Stimulated activated CD4-positive, alpha-beta T cell treated with anti-CD3 and anti-CD28 coated beads, Interleukin-4, amount 100 ng/mL, for 4 hours (primary cell): ENCODE results near the gene SENP6.
"Not testable (repeated sequence)": the region's sequence is repeated elsewhere in the genome, so short reads cannot be mapped to it uniquely, and the experiment has no call there.

ENCODE experiments used
- DNase-seq, 2 experiments: peaks; one replicate each; pipeline ENCODE4 v3.0.0-alpha.2; 2020

Gene SENP6

DNA sequence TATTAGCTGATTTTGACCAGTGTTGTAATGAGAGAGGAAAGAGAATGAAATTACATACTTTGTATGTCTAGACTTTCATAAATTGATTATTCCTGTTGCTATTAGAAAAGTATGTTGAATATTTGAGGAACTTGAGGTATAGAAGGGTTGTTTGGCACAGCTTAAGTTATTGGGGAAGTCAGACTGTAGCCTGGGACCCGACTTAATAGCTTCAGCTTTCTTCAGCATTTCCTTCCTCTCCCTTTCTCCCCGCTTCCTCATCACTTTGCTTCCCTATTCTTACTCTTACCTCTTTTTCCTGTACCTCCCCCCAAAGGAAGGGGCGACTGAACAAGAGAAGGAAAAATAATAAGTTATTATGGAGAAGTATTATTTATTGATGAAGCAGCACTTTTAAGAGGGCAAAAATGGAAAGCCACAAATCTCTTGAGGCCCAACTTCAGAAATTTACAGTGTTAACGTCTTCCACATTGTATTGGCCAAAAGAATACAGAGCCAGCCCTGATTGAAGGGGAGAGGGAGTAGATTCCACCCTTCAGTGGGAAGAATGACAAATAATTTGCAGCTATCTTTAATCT lies 7.4 kb downstream of the SENP6 start:
- no peak for DNase-seq

DNA sequence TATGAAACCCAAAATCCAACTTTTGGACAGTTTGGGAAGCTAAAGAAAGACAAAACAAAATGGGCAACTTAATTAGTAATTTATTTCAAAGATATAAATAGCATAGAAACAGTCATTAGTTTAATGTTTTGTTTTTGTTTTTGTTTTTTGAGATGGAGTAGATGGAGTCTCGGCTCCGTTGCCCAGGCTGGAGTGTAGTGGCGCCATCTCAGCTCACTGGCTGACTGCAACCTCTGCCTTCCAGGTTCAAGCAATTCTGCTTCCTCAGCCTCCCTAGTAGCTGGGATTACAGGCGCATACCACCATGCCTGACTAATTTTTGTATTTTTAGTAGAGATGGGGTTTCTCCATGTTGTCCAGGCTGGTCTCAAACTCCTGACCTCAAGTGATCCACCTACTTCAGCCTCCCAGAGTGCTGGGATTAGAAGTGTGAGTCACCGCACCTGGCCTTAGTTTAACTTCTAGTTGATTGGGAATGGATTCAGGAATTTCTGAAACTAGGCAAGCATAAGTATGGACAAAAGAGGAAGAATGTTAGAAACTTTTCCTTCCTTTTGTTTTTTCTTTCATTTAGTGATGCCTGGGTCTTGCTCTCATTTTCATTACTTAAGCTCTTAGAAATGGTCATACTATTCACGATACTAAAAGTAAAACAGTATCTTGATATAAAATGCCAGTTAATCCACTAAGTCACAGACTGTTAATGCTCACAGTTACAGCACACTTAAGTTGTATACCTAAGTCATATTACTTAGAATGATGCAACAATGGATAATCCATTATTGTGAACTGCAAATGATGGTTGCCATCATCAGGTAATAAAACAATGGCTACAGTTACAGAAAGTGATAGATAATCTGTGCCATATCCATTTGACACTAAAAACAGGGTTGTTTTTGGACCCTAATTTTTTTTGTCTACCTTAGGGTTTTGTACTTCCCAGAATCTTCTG lies 8.2 kb downstream of the SENP6 start:
- DNase-seq: no peak

DNA sequence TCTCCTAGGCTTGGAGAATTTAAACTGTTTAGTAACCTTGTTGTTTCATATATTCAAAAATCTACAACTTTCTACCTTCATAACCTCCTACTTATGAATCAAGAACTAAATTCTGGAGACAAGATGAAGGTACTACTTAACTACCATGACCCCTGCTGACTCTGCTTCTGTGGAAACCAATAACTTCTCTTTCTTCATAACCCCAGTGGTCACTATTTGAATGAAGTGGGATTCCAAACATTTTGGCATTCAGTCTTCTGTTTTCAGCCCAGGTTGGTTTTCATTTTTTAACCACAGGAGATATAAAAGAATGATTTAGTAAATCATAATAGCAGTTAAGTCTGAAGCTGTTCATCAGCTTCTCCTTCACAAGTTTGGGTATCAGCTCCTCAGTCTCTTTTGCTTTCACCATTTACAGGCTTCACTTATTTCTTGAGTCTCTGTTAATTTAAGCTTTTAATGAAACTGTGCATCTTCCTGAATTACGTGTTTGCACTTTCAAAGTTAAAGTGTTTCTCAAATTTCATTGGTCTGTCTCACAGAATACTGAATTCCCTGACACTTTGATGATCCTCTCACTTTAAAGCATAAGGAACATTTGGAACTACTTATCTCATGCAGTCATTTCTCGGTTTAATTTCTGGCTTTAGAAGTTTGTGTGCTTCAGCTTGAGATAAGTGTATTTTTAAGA lies 9.5 kb downstream of the SENP6 start:
- no peak for DNase-seq

DNA sequence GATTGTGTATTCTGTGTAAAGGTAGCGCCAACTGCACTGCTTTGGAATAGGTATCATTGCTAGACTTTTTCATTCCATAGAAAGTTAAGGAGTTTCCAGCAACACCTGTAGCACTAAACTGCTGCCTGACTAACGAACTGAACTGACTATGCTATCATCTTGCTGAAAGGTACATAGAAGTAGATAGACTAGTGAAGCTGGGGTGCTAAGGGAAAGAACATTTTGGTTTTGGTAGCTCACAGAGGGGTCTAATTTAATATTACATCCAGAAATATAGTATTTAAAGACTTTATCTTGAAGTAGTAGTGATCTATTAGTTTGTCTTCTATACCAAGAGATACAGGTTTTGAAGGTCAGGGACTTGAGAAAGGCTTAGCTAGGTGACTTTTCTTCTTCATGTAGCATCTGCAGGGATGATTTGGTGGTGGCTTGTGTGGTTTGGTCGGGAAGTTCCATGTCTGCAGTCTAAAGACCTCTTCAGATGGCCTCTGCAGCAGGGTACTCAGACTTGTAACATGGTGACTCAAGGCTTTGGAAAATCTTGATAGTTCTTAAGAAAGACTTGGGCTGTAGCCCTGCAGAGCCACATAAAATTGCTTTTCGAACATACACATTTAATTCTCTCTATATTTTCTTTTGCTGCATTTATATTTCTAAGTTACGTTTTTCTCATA lies 10.2 kb downstream of the SENP6 start:
- DNase-seq: peak in 1 of 2 experiments; percentile 49

DNA sequence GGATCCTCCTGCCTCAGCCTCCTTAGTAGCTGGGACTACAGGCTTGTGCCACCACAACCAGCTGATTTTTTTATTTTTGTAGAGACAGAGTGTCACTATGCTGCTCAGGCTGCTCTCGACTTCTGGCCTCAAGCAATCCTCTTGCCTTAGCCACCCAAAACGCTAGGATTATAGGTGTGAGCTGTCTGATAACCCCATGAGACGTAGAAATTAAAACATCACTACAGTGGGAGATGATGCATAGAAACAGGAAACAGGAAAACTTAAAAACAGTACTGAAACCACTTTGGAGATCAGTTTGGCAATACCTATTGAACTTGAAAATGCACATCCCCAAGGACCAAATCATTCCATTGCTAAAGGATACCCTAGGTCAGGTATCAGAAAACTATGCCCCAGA lies 10.8 kb downstream of the SENP6 start:
- DNase-seq: no peak

DNA sequence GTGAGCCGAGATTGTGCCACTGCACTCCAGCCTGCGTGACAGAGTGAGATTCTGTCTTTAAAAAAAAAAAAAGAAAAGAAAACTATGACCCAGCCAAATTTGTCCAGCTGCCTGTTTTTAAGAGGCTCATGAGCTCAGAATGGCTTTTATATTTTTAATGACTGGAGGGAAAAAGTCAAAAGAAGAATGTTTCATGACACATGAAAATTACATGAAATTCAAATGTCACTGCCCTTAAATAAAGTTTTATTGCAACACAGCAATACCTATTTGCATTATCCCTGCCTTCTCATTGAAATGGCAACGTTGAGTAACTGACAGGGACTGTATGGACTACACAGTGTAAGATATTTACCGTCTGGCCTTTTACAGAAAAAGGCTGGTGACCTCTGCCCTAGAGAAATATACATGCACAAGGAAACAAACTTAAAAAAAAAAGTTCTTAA lies 11.4 kb downstream of the SENP6 start:
- no peak for DNase-seq

DNA sequence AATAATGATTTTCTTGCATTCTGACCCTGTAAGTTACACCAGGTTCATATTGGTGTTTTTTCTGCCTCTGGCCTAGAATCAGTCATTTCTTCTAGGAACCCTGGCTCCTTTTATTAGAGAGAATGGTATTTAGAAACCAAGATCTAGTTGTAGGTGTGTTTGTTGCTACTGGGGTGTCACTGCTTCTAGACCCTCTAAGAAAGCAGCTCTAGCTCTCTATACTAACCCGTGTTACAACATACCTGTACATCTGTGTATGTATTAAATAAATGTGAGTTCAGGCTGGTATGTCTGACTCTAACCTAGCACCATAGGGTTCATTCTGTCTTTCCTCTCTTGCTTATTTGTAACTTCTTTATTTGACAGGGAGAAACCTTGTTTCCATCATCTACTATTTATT lies 16.8 kb downstream of the SENP6 start:
- DNase-seq: no peak

DNA sequence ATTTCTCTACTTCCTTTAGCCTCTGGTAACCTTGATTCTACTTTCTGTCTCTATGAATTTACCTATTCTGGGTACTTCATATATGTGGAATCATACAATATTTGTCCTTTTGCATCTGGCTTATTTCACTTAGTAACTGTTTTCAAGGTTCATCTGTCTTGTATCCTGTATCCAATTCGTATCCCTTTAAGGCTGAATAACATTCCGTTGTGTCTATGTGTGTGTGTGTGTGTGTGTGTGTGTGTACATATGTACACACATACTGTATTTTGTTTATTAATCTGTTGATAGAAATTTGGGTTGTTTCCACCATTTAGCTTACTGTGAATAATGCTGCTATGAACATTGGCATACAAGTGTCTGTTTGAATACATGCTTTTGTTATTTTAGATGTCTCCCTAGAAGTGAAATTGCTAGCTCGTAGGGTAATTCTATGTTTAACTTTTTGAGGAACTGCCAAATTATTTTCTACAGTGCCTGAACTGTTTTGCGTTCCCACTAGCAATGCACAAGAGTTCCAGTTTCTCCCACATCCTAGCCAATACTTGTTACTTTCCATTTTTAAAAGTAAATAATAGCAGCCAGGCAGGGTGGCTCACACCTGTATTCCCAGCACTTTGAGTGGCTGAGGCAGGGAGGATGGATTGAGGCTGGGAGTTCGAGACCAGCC lies 17.7 kb downstream of the SENP6 start:
- DNase-seq: no peak

DNA sequence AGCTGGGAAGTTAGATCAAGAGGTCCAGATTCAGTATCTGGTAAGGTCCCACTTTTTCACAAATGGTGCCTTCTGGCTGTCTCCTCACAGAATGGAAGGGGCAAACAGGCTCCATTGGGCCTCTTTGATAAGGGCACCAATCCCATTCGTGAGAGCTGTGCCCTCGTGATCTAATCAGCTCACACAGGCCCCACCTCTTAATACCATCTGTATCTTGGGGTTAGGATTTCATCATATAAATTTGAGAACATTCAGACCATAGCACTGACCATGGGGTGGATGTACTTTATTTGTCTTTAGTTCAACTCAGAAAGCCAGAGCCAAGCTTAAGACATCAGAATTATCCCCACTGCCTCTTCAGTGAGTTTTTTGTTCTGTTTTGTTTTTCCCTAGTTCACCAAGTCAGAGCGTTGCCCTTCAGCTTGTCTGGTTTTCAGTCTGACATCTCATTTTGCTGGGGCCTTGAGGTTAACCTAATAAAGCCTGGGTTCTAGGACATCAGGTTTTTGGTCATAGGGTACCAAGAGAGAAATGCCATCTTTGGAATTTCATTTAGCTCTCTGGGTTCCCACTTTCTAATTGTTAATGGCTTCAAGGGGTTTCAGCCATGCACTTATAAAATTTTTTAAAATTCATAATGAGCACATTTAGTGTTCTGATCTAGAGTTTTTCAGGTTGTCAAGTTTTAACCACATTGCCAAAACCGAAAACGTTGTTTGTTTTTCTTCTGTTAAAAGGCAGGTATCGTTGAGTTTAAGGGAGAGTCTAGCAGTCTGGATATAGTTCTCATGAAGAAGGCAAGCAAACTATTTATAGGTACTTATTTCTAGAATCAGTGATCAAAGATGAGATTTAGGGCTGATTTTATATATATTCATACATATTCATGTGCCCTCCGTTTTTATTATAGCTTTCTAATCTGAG lies 19.0 kb downstream of the SENP6 start:
- DNase-seq: no peak

DNA sequence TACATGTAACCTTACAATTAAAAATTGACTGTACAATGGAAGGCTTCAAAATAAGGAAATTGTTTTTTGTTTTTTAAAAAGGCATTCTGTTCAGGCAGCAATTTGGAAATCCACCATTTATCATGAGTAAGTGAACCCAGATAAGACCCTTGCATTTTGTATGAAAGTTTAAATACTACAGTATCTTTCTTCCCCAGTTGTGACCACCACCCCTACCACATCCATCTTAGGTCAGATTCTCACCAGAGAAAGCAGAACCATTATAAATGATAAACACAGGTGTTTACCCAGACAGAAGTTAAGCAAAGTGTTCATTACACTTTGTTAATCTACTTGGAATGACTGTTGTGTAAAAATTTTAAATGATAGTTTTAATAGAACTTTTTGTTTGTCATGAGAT lies 20.2 kb downstream of the SENP6 start:
- DNase-seq: no peak

DNA sequence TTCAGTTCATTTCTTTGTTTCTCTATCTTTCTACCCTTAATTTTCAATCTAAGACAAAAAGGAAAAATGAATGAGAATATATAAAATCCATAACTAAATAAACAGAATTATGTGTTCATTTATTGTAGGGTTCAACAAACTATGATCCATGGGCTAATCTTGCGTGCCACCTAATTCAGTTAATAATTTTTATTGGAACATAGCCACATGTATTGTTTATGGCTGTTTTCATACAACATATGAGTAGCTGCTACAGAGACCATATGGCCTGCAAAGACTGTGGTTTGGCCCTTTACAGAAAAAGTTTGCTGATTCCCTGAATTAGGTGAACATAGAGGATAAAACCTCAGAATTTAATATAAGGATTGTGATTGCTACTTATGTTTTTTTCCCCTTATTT lies 21.8 kb downstream of the SENP6 start:
- no peak for DNase-seq

DNA sequence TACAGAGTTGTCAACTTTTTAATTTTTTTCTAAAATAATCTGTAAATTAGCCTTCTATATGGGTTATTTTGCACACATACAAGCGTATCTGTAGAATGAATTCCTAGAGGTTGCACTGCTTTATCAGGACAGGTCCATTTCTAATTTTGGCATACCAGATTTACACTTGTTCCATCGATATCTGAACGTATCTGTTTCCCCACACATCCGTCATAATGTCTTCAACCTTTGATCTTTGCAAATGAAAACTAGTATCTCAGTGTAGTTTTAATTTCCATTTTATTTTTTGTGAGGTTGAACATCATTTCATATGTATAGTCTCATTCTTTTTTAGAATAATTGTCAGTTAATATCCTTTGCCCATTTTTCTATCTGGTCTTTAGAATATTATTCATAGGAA lies 22.7 kb downstream of the SENP6 start:
- DNase-seq: no peak

DNA sequence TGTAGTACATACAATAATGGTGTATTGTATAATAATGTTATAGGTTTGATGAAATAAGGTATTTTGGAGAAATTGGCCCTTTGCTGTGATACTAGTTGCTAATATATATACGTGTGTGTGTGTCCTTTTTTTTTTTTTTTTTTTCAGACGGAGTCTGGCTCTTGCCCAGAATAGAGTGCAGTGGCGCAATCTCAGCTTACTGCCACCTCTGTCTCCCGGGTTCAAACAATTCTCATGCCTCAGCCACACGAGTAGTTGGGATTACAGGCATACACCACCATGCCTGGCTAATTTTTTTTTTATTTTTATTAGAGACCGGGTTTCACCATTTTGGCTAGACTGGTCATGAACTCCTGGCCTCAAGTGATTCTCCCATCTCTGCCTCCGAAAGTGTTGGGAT lies 23.3 kb downstream of the SENP6 start:
- DNase-seq: no peak

DNA sequence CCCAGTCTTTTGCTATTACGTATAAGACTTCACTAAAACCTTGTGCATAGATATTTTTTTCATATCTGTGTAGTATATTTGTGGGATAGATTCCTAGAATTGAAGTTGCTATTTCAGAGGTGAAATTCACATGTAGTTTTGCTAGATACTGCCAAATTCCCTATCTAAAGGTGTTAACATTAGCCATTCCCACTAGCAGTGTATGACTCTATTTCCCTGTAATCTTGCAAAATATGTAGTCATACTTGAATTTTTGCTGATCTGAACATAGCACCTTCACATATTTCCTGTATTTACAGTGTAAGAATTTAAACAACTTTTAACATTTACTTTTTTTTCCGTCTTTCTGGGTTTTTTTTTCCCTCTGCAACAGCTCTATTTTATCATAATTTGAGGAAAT lies 24.9 kb downstream of the SENP6 start:
- DNase-seq: no peak

DNA sequence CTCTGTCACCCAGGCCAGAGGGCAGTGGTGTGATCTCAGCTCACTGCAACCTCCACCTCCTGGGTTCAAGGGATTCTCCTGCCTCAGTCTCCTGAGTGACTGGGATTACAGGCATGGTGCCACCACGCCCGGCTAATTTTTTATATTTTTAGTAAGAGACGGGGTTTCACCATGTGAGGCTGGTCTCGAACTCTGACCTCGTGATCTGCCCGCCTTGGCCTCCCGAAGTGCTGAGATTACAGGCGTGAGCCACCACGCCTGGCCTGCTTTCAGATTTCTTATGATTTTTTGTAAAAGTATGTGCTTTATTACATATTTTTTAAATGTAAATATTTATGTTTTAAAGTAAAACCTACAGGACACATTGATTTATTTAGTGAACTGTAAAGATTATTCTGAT lies 26.0 kb downstream of the SENP6 start:
- DNase-seq: not testable (repeated sequence)

DNA sequence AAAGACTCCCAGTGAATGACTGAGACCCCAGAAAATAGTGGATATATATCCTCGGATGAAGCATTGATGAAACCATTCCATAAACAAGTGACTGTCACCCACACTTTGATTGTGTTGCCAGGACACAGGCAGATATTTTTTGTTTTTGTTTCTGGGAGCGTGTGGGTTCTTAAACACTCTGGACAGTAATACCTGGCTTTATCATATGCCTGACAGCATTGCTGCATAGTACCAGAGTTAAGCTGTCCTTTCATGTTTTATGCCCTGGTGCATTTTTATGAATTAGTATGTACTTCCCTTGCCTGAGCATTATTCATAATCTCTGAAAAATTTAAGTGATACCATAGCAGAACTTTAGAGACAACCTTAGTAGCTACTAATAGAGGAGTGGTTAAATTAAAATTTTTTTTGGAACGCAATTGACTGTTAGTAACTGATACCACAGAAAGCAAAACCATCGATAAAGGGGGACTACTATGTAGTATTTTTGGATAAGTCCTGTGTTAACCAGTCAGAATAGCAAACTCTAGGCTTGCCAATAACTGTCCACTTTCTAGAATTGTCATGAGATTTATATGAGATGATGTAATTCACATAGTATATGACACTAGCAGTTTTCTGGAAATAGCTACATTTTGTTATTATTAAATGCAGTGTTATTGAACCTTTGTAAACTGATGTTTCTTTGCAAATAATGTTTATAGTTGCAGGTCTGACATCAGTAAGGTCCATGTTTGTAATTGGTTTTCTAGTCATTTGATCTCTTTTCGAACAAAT lies 30.4 kb downstream of the SENP6 start:
- DNase-seq: no peak

DNA sequence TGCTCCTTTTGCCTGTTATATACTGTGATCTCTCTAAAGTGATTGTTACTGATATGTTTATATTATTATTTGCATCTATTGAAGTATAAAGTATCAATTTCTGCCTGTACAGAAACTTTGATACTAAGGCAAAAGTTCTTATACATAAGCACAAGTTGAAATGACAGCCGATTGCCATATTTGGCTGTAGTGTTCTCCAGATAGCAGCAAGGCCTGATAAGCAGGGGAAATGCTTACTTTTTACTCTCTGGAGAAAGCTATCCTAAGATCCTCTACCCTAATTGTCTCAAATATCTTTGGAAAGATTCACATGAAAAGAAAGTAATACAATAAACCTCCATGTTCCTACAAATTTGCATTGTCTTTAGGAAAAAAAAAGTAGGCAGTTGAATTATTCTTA lies 31.4 kb downstream of the SENP6 start:
- DNase-seq: no peak

DNA sequence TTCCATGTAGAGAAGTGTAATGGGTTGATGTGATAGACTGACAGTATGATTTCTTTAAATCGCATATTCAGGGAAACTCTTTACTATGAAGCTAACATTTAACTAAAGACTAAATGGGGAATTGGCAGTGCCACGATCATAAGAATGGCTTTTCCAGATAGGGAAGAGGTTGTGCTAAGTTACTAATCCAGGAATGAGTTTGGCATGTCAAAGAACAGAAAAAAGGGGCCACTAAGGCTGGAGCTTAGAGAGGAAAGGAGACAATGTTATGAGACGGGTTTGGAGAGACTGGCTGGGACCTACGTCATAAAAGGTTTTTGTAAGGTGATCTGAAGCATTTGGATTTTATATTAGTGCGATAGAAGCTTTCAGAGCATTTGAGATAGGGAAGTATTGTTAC lies 40.6 kb downstream of the SENP6 start:
- DNase-seq: no peak

DNA sequence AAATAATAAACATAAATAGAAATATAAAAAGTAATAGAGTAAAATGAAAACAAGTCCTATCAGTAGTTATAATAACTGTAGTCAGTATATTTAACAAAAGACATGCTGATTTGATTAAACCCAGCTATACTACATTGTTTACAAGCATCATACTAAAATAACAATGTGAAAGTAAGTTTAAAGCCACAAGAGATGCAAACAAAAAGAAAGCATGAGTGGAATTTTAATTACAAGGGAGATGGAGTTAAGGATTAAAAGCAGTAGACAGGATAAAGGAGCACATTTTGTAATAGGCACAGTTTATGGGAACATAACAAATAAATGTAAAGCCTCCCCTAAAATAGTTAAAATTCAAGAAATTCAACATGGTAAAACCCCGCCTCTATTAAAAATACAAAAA lies 41.5 kb downstream of the SENP6 start:
- DNase-seq: no peak

DNA sequence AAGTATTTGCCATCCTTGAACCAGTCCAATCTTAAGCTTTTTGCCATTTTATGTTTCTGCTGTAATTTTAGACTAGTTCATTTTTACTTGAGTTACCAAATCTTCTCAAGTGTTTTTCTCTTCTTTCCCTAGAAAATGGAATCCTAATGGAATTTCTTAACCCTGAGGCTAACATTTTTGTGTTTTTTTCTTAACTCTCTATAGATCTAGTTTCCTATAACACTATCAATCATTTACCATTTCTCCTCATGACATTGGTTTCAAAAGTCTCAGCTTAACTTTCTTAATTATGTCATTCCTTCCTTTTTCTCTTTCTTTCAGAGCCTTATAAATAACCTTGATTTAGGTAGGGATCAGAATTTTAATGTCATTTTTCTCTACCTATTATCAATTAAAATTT lies 54.8 kb downstream of the SENP6 start:
- DNase-seq: no peak

DNA sequence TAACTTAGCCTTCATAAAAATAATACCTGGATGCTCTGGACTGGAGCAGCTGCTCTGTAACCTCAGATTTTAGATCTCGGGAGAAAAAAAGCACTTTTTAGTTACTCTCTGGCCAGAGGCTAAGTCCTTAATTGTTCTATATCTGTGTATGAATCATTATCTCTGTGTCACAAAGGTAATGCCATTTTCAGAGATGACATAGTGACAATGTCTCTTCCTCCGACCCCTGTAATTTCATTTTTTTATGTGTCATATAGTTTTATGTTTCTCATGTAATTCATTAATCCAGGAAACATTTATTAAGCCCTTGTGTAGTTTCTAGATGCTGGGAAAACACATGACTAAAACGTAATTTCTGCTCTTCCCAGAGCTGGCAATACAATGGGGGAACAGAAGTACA lies 55.6 kb downstream of the SENP6 start:
- no peak for DNase-seq
